Panc1 (cell line): Measurements from ENCODE around the gene OR8G5. TPM values are rescaled to one million over a fixed set of nuclear protein-coding genes. Genes with fewer than 3 reads are reported as not detected.
"Not testable (repeated sequence)": the region's sequence is repeated elsewhere in the genome, so short reads cannot be mapped to it uniquely, and the experiment has no call there.

Experiments
- ATAC-seq: fragments of 200-7000 bp; cut with Tn5 transposase; 2 replicates; pipeline ENCODE4 v1.9.1; 2020; ENCODE audit warnings: mild to moderate bottlenecking, moderate library complexity
- BruUV-seq: library from RNA; stranded (reverse); fragments of 400-500 nt; replicated peaks from 2 replicates; lab custom pipeline; 2021; lab: Mats Ljungman, UMichigan
- CTCF ChIA-PET: fragments of 300-600 bp; sonication (Branson Sonifier 250); formaldehyde crosslinking; loops from one replicate; lab custom pipeline; 2022; ENCODE audit warnings: antibody characterized with exemption; lab: Charles Lee
- POLR2A ChIA-PET: fragments of 300-600 bp; sonication (Branson Sonifier 250); formaldehyde crosslinking; loops from one replicate; lab custom pipeline; 2022; ENCODE audit warnings: antibody characterized with exemption; lab: Charles Lee
- DNase-seq: peaks from one replicate; pipeline ENCODE4 v3.0.0-alpha.2; 2010; ENCODE audit warnings: low read depth, low spot score
- H3K27ac ChIP-seq: 2 replicates; pipeline ENCODE4 v1.5.1; 2011; ENCODE audit warnings: mild to moderate bottlenecking, low read length, inconsistent platforms
- H3K27me3 ChIP-seq: fragments of 200-500 bp; sonication (Bioruptor generic); 2 replicates; pipeline ENCODE4 v1.6.0; 2014; ENCODE audit warnings: low read length, inconsistent platforms; ENCODE audit not compliant: control insufficient read depth, insufficient read depth
- H3K36me3 ChIP-seq: fragments of 200-500 bp; sonication (Bioruptor generic); 2 replicates; pipeline ENCODE4 v1.5.1; 2014; ENCODE audit warnings: inconsistent platforms, mild to moderate bottlenecking, low read length, moderate library complexity; ENCODE audit not compliant: control insufficient read depth, insufficient read depth
- H3K4me1 ChIP-seq: 2 replicates; pipeline ENCODE4 v1.5.1; 2011; ENCODE audit warnings: inconsistent platforms, mild to moderate bottlenecking, low read length, moderate library complexity; ENCODE audit not compliant: control insufficient read depth, insufficient read depth
- H3K4me3 ChIP-seq, 2 experiments: 2 replicates each; pipeline ENCODE4 v1.5.1; 2011 to 2012; ENCODE audit warnings: low read depth in 2 of 2, low read length in 2 of 2, mild to moderate bottlenecking in 2 of 2, inconsistent platforms in 1 of 2, moderate library complexity in 1 of 2
- H3K9me3 ChIP-seq: fragments of 200-500 bp; sonication (Bioruptor generic); 2 replicates; pipeline ENCODE4 v1.5.1; 2014; ENCODE audit warnings: low read depth, mild to moderate bottlenecking, inconsistent platforms, low read length, moderate library complexity; ENCODE audit not compliant: control insufficient read depth, insufficient read depth
- POLR2AphosphoS5 ChIP-seq: IDR thresholded peaks from 2 replicates; pipeline ENCODE4 v1.6.1; 2012; ENCODE audit warnings: mild to moderate bottlenecking, low read depth, low read length, moderate library complexity
- SIN3A ChIP-seq: IDR thresholded peaks from 2 replicates; pipeline ENCODE4 v1.6.1; 2012; ENCODE audit warnings: low read depth, mild to moderate bottlenecking, low read length, moderate library complexity, borderline replicate concordance; ENCODE audit not compliant: insufficient read depth
- TCF7L2 ChIP-seq: IDR thresholded peaks from 2 replicates; pipeline ENCODE4 v1.6.1; 2011; ENCODE audit warnings: mild to moderate bottlenecking, low read depth, low read length, inconsistent platforms
- in situ Hi-C: cut with HindIII; loops from 2 replicates; pipeline ENCODE4 v1.10.0; 2016; ENCODE audit warnings: low sequenced_read_pairs, low pct_unique_long_range_greater_than_20kb
- intact Hi-C: fragments of 100-400 bp; cut with micrococcal nuclease; formaldehyde crosslinking; loops from one replicate; pipeline ENCODE4 v1.10.0; 2022; ENCODE audit not compliant: unreplicated experiment
- total RNA-seq: library from RNA; stranded (reverse); gene quantifications from one replicate; pipeline ENCODE4 v1.2.1, GENCODE V29; 2021; ENCODE audit not compliant: unreplicated experiment
- TF ChIP-seq, protein P1 (sequence below): fragments of 450-650 bp; IDR thresholded peaks from 2 replicates; pipeline ENCODE4 v1.5.1; 2017; ENCODE audit warnings: mild to moderate bottlenecking
- TF ChIP-seq, protein P2 (sequence below), 2 experiments: IDR thresholded peaks; 2 replicates each; pipeline ENCODE4 v1.6.1; 2011 to 2012; ENCODE audit warnings: low read depth in 2 of 2, control low read depth in 1 of 2, low read length in 1 of 2, mild to moderate bottlenecking in 1 of 2, moderate library complexity in 1 of 2; ENCODE audit not compliant: insufficient read depth in 1 of 2

The OR8G5 gene
- total RNA-seq, 1 experiment from 2014 or later, result not detected

DNA sequence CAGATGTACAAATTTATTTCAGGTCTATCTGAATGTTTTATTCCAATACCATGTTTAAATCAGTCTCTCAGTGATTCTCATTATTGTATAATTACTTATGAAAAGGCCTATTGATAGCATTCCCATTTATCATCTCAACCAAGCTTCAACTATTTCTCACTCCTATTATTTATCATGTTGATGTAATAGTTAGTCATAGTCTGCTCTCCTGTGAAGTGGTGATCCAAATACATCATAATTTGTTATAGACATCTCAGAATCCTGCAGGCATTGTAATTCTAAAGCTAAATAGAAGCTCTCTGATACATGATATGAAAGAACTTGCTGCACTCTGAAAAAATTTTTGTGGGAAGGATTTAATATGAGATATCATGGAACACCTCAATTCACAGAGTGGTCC is 37.0 kb upstream of the OR8G5 start:
- intact Hi-C loops (no loop called here), in situ Hi-C loops (no loop called here)
- Histone ChIP-seq H3K27ac (no peak overlapping the region), H3K27me3 (no peaks in the 10 kb centered on the region), H3K36me3 (no peaks in the 10 kb centered on the region), H3K9me3 (no peaks in the 10 kb centered on the region), H3K4me1 (no peaks in the 10 kb centered on the region), H3K4me3 (no peak overlapping the region)
- no peak for ATAC-seq
- no peak for DNase-seq
- BruUV-seq, result no TSS peak
- CTCF ChIA-PET, result no interaction called here
- TF ChIP-seq TCF7L2 (no peak), SIN3A (no peak), POLR2AphosphoS5 (no peak)
- TF ChIP-seq, protein P1, sequence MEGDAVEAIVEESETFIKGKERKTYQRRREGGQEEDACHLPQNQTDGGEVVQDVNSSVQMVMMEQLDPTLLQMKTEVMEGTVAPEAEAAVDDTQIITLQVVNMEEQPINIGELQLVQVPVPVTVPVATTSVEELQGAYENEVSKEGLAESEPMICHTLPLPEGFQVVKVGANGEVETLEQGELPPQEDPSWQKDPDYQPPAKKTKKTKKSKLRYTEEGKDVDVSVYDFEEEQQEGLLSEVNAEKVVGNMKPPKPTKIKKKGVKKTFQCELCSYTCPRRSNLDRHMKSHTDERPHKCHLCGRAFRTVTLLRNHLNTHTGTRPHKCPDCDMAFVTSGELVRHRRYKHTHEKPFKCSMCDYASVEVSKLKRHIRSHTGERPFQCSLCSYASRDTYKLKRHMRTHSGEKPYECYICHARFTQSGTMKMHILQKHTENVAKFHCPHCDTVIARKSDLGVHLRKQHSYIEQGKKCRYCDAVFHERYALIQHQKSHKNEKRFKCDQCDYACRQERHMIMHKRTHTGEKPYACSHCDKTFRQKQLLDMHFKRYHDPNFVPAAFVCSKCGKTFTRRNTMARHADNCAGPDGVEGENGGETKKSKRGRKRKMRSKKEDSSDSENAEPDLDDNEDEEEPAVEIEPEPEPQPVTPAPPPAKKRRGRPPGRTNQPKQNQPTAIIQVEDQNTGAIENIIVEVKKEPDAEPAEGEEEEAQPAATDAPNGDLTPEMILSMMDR, result no peak
- POLR2A ChIA-PET, result no interaction called here

DNA sequence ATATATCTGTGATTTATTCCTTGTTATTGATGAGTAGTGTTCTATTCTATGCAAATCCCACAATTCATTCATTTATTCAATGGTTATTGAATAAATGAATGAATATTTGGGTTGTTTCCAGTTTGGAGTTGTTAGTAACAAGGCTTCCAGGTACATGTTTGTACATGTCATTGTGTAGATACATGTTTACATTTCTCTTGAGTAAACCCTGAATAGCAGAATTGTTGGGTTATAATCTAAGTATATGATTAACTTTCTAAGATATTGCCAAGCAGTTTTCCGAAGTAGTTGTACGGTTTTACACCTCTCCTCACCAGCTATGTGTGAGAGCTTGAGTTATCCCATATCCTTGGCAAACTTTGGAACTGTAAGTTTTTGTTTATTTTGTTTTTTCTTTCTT is 33.8 kb upstream of the OR8G5 start:
- in situ Hi-C loops, result no loop called here
- Histone ChIP-seq H3K27ac (no peak overlapping the region), H3K4me1 (no peaks in the 10 kb centered on the region), H3K4me3 (no peak overlapping the region), H3K36me3 (no peaks in the 10 kb centered on the region), H3K9me3 (no peaks in the 10 kb centered on the region), H3K27me3 (no peaks in the 10 kb centered on the region)
- ATAC-seq (no peak), DNase-seq (no peak)
- intact Hi-C loops, result no loop called here
- BruUV-seq, result no TSS peak
- ChIA-PET CTCF (no interaction called here), POLR2A (no interaction called here)
- TF ChIP-seq, protein P1, result no peak
- no peak for TF ChIP-seq POLR2AphosphoS5
- TF ChIP-seq SIN3A, result no peak
- TF ChIP-seq, protein P2, sequence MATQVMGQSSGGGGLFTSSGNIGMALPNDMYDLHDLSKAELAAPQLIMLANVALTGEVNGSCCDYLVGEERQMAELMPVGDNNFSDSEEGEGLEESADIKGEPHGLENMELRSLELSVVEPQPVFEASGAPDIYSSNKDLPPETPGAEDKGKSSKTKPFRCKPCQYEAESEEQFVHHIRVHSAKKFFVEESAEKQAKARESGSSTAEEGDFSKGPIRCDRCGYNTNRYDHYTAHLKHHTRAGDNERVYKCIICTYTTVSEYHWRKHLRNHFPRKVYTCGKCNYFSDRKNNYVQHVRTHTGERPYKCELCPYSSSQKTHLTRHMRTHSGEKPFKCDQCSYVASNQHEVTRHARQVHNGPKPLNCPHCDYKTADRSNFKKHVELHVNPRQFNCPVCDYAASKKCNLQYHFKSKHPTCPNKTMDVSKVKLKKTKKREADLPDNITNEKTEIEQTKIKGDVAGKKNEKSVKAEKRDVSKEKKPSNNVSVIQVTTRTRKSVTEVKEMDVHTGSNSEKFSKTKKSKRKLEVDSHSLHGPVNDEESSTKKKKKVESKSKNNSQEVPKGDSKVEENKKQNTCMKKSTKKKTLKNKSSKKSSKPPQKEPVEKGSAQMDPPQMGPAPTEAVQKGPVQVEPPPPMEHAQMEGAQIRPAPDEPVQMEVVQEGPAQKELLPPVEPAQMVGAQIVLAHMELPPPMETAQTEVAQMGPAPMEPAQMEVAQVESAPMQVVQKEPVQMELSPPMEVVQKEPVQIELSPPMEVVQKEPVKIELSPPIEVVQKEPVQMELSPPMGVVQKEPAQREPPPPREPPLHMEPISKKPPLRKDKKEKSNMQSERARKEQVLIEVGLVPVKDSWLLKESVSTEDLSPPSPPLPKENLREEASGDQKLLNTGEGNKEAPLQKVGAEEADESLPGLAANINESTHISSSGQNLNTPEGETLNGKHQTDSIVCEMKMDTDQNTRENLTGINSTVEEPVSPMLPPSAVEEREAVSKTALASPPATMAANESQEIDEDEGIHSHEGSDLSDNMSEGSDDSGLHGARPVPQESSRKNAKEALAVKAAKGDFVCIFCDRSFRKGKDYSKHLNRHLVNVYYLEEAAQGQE (IDR thresholded peaks at IDR 0.05; ENCODE audit: insufficient read depth in 1 of 2, low read depth in 2 of 2, low read length in 1 of 2), result no peak
- TF ChIP-seq TCF7L2, result no peak

DNA sequence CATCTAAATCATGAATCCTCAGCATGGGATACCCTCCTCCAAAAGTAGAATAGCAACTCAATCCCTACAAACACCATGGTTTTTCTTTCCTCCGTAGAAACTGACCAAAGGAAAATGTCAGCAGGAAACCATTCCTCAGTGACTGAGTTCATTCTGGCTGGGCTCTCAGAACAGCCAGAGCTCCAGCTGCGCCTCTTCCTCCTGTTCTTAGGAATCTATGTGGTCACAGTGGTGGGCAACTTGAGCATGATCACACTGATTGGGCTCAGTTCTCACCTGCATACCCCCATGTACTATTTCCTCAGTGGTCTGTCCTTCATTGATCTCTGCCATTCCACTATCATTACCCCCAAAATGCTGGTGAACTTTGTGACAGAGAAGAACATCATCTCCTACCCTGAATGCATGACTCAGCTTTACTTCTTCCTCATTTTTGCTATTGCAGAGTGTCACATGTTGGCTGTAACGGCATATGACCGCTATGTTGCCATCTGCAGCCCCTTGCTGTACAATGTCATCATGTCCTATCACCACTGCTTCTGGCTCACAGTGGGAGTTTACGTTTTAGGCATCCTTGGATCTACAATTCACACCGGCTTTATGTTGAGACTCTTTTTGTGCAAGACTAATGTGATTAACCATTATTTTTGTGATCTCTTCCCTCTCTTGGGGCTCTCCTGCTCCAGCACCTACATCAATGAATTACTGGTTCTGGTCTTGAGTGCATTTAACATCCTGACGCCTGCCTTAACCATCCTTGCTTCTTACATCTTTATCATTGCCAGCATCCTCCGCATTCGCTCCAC is 31.4 kb upstream of the OR8G5 start:
- H3K27me3 ChIP-seq, CTCF ChIA-PET, in situ Hi-C loops, H3K4me3 ChIP-seq, H3K4me1 ChIP-seq, H3K36me3 ChIP-seq, H3K27ac ChIP-seq, BruUV-seq, POLR2A ChIA-PET, ATAC-seq, H3K9me3 ChIP-seq, DNase-seq, intact Hi-C loops: not testable (repeated sequence)
